GM18907 (cell line): ENCODE data around the gene RAD9A.

Source experiments
- ATAC-seq: cut with Tn5 transposase; IDR thresholded peaks from one replicate; pipeline ENCODE4 v1.9.1; 2021; ENCODE audit warnings: mild to moderate bottlenecking, moderate library complexity; ENCODE audit not compliant: unreplicated experiment

RAD9A gene

DNA sequence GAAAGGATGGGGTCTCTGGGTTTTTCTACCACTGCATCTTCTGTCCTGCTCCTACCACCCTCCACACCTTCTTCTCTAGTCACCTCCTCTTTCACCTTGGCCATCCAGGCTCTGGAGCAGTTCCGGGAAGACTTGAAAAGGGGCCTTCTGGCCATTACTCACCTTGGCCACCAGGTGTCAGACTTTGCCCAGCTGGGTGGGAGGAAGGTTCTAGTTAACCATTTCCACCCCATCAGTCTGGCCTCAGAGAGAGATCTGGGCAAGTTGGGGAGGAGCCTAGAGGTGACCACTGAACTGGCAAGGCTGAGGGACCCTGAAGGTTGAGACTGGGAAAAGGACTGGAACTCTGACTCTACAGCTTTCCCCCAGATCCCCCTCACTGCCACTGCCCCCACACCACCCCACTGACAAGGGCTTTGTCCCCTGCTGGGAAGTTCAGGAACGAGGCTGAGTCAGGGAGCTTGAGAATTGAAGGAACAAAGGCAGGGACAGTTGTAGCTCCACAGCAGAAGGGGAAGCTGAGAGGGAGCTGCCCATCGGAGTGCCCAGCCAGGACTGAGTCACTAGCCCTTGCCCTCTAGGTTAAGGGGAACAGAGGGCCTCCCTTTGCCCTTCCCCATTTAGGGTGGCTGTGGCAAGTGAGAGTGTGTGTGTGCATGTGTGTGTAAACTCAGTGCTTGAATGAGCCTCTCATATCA lies 34.8 kb upstream of the RAD9A start:
- ATAC-seq = no peak

GRCh38 chr11:67357831-67358670 lies 33.7 kb upstream of the RAD9A start:
- no peak for ATAC-seq

DNA sequence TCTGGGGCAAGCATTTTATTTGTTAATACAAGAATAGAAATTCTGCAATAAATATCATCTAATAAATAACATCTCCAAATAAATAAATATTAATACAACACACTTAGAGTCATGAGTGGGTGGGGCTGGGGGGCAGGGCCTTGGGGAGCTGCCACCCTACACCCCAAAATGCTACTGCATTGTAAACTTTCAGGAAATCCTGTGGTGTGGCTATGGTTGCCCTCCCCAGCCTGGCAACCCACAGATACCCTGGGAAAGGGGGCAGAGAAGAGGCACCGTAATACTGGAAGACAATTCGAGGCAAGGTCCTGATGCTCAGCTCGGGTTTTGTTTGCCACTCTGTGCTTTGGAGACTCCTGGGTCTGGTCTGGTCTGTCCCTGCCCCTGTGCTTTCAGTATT lies 27.6 kb upstream of the RAD9A start:
- no peak for ATAC-seq

DNA sequence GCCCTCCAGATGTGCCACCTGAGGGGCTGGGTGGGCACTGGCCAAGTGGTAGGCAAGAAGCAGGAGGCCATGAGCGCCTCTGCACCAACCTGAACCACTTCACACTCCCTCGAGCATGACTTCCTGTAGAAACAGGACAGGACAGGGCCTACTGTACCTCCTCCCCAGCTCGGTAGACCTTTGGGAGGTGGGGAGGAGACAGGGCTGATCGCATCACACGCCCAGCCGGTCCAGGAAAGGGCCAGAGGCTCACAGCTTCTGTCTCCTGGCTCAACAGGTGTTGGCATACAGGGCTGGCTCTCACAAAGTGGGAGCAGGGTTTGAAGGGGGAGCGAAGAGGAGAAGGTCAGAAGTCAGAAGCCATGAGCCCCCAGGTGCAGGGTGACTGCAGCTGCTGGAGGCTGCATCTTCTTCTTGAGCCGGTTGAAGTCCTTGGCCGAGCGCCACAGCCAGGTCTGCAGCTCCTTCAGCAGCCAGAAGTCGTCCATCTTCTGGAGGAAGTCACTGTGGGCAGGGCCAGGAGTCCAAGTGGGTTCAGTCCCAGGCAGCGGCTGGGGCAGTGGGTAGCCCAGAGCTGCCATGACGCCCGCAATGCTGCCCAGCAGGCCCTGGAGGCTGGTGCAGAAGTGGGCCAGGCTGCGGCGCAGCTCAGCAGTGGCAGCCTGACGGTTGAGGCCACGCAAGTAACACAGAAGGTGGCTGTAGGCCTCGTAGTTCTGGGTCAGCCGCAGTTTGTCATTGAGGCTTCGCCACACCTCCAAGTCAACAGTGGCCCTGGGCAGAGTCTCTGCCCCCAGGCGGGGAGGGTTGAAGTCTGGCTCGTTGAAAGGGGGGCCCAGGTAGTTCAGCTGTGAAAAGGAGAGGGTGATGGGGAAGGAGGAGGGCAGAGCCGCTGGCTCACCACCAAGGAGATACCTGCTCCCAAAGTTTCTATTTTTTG lies 26.7 kb upstream of the RAD9A start:
- ATAC-seq = no peak

GRCh38 chr11:67365736-67366444 lies 25.9 kb upstream of the RAD9A start:
- no peak for ATAC-seq

DNA sequence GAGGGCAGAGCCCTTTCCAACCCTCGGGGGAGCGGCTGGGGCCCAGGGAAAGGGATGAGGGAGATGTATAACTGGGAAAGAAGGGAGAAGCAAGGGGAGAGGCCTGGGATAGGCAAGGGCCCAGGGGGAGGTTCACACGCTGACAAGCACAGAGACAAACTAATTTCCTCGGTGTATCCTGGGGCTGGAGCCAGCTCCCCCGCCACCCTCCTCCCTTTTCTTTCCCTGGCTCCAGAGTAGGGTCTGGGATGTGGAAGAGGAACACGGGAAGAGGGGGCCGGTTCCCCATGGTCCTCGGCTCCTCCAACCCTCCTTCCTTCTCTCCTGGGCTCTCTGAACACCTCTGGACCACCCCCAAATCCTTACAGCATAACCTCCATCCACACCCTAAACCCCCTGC lies 25.2 kb upstream of the RAD9A start:
- no peak for ATAC-seq

GRCh38 chr11:67366961-67367760 lies 24.6 kb upstream of the RAD9A start:
- no peak for ATAC-seq

DNA sequence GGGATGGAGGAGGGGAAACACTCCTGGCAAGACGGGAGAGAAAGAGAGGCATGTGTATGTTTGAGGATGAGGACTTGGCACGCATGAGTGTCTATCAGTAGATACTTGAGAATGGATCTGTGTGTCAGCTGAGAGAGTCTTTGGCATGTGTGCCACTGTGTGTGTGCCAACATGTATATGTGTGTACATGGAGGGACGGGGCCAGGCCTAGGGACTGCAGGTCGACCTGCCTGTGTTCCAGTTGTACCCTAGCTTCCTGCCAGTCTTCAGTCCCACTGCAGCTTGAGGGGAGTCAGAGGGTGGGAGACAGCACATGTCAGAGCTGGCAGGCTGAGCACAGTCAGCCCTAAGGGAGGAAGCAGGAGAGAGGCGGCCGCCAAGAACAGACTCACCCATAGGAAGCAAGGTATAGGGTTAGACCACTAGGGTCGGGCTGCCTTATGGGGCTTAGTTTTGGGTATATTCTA lies 24.0 kb upstream of the RAD9A start:
- ATAC-seq = no peak

- no peak for ATAC-seq
These were observed 23.2 kb upstream of the RAD9A start for GRCh38 chr11:67368621-67369020.

DNA sequence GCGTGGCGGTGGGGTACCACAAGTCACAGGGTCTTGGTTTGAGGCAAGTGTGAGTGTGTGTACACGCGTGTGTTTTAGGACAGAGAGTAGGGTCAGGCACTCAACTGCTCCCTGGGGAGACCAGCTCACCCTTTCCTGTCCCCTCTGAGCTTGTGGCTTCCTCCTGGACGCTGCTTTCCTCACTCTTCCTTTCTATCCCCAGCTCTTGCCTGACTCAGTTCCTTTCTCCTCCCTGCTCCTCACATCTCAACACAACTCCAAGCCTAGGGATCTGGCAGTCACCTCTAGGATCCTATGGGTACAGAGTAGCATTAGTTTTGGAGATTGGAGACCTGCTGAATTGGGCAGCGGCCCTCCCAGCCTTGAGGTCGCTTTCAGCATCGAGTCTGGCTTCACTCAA lies 22.5 kb upstream of the RAD9A start:
- ATAC-seq = no peak

DNA sequence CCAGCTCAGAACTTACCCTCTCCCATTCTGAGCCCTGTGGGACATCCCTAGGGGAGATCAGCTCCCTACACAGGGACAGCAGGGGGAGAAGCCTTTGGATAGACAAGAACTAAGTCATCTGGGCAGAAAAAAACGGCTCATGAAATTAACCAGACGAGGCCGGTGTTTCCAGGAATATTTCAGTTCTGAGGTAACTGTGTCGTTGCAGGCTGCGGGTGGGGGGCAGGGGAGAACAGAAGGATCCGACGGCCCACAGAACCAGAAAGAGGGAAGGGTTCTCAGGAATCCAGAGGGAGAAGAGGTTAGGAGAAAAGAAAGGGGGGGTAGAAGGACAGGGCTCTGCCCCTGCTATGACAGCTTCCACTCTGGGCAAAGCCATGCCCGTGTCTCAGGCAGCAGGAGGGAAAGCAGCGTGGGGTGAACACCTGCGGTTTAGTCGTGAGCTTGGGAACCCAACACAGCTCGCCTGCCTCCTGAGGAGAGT lies 21.9 kb upstream of the RAD9A start:
- ATAC-seq = no peak

DNA sequence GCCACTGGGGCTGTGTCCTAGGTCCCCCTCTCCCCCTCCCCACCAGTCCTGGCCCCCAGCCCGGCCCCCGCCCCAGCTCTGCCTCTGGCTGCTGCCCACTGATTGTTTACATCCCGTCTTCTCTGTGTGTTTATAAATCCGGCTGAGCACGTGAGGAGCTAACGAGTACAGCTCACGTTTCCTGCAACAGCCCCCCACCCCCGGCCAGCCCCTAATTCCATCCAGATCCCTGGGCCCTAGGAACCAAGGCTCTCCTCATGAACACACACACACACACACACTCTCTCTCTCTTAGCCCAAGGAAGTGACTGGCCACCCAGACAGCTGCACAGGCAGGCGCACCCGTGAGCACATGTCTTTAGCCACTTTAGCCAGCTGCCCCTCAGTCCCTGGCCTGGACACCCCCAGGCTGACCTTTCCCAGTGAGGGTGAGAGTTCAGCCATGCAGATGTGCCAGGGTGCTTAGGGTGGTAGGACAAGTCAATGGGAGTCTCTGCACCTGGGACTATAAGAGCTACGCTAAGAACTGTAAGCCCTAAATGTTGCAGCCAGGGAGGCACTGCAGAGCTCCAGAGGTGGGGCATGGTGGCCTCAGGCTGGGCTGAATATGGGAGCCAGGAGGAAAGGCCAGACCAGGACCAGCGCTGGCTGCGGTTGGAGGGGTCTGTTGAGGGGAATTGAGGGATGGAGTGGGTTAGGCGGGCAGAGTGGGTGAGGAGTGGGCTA lies 21.3 kb upstream of the RAD9A start:
- no peak for ATAC-seq

GRCh38 chr11:67371189-67371910 lies 20.4 kb upstream of the RAD9A start:
- no peak for ATAC-seq

GRCh38 chr11:67371911-67372320 lies 19.9 kb upstream of the RAD9A start:
- ATAC-seq = no peak

DNA sequence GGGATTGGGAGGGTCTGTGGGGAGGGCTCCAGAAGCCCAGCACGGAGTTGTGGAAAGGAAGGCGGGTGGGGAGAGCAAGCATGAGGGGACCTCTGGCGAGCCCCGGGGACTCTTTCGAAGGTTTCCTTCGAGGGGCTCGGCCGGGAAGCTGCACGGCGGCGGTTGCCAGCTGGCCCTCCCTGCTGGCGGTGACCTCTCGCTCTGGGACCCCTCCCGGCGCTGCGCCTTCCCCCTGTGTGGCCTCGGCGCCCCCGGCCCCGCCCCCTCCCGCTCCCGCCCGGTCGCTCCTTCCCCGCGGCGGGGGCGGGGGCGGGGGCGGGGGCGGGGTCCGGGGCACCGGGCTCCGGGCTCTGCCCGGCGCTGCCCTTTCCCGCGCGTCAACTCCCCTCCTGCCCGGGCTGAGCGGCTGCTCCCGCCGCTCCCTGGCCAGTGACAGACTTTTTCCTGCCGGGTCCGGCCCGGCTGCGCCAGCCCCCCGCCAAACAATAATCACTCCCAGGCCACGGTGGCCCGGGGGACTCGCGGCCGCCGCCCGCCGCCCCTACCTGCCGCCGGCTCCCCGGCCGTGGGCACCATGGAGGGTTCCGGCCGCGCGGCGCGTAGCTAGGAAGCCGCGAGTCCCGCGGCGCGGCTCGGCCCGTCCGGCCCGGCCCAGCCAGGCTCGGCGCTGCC lies 19.3 kb upstream of the RAD9A start:
- no peak for ATAC-seq

DNA sequence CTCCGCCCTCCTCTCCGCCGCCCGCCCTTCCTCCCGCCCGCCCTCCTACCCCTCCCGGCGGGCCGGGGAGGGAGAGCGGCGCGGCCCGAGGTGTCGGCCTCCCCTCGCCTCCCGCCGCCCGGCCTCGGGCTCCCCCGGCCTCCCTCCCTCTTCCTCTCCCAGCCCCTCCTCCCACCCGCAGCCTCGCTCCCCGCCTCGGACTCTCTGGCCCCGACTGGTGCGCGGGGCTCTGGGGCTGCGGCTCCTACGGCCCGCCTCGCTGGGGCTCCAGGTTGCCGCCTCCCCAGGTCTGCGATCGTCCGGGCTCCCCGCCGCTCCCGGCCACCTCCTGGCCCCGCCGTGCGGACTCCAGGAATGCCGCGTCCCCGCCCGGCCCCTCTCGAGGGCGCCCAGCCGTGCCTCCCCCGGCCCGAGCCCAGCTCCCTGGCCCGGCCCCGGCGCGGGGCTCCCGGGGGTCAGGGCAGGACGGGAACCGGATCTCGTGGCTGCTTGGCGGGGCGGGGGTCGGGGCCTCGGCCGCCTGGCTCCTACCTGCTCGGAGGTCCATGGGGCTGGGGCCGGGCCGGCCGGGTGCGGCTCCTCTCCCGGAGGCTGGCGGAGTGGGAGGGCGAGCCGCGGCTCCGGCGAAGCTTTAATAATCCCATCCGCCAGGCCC lies 18.7 kb upstream of the RAD9A start, which contains the start of gene CLCF1:
CLCF1 (minus strand) TSS at position 606 of the 655 bp plus-strand sequence; CDS start at position 547, 59 bp downstream.
- no peak for ATAC-seq
